Measurements from ENCODE around the gene RACGAP1.

Gene RACGAP1

DNA sequence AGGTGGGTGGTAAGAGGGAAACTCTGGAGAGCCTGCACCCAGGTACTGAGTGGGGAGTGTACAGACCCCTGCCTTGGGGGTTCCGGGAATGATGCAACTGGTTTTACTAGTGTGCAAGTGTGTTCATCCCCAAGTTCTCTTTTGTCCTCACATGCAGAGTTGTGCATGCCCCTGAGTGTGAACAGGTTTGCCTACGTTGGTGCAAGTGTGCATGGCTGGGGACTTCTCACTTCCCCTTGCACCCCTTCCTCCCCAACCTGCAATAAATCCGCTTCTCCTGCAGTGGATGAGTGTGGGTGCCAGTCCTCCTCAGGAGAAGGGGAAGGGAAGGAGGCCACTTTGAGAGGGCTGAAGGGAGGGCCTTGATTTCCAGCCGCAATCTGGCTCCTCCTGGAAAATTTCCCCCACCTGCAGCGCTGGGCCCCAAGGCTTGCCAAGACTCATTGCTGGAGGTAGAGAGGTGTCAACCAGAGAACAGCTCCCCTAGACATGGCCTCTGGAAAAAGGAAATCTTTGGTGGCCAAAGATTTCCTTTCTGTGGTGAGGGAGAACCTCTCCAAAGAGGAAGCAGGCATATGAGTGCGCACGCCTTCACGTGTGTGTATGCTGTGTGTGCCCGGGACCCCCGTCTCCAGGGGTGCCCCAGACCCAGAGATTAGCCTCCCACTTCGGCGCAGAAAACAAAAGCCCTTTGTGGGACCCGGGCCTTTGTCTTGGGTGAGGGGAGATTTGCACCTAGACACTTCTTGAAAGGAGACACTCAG lies 69.2 kb downstream of the RACGAP1 start:
- Mint-ChIP-seq H3K9me3 (ENCODE audit: low read depth) (no peaks in the 10 kb centered on the region), H3K4me1 (ENCODE audit: low read depth) (peaks cover 9% of the 10 kb centered on the region), H3K27ac (no peak overlapping the region), H3K4me3 (no peak overlapping the region), H3K27me3 (peaks cover 32% of the 10 kb centered on the region), H3K36me3 (peaks cover 3% of the 10 kb centered on the region)

DNA sequence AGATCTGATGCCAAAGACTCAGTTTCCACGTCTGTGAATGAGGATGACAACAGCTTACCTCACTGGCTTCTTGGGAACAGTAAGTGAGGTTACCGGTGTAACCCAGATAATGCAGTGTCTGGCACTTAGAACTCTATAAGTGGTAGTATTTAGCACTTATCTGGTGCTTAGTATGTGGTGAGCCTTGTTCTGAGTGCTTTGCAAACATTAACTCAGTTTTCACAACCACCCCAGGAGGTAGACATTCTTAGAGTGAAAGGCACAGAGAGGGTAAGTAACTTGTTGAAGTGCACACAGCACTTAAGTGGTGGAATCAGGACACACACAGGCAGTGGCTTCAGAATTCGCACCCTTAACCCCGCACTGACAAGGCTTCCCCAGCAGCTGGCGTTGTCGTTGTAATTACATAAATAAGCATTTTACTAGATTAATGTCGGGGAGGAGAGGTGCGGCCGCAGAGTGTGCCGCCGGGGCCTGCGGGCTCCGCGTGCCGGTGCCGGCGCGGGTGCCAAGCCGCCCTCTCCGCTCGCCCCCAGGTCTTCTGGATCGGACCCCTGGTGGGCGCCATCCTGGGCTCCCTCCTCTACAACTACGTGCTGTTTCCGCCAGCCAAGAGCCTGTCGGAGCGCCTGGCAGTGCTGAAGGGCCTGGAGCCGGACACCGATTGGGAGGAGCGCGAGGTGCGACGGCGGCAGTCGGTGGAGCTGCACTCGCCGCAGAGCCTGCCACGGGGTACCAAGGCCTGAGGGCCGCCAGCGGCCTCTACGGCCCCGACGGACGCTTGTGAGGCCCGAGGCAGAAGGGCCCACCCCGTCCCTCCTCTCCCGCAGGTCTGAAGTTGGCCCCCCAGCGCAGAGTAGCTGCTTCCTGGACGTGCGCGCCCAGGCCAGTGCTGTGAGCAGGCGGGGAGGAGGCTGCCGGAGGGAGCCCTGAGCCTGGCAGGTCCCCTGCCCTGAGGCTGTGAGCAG lies 70.1 kb downstream of the RACGAP1 start:
- Mint-ChIP-seq H3K36me3 (no peaks in the 10 kb centered on the region), H3K4me3 (no peak overlapping the region), H3K27ac (no peak overlapping the region), H3K27me3 (peaks cover 26% of the 10 kb centered on the region), H3K4me1 (ENCODE audit: low read depth) (peaks cover 3% of the 10 kb centered on the region), H3K9me3 (ENCODE audit: low read depth) (no peaks in the 10 kb centered on the region)

DNA sequence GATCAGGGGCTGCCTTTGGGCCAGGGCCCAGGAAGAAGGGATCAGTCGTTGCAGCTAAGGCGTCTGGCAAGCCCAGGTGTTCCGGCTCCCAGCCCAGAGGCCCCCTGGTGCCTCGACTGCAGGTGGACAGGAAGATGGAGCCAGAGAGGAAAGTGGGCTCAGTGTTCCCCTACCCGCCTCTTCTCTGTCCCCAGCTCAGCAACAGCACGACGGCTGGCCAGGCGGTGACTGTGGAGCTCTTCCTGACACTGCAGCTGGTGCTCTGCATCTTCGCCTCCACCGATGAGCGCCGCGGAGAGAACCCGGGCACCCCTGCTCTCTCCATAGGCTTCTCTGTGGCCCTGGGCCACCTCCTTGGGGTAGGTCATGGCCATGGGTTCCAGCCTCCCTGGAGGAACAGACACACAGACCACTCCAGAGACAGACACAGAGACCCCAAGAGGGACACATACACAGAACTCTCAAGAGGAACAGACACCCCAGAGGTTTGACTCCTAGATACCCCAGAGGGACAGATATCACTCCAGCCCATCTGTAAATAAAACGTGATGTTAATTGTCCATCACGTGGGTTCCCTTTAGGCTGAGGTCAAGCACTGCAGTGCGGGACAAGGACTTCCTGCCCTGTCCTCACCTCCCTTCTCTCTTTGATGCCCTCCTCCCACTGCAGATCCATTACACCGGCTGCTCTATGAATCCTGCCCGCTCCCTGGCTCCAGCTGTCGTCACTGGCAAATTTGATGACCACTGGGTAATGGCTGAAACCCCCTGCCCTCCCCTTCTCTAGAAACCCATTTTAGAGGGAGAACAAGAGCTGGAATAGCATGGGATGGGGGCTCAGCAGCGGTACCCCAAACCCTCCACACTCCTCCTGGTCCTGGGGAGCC lies 71.1 kb downstream of the RACGAP1 start:
- Mint-ChIP-seq H3K4me1 (ENCODE audit: low read depth) (peaks cover 2% of the 10 kb centered on the region), H3K27me3 (peaks cover 20% of the 10 kb centered on the region), H3K27ac (no peak overlapping the region), H3K4me3 (no peak overlapping the region), H3K36me3 (no peaks in the 10 kb centered on the region), H3K9me3 (ENCODE audit: low read depth) (no peaks in the 10 kb centered on the region)

DNA sequence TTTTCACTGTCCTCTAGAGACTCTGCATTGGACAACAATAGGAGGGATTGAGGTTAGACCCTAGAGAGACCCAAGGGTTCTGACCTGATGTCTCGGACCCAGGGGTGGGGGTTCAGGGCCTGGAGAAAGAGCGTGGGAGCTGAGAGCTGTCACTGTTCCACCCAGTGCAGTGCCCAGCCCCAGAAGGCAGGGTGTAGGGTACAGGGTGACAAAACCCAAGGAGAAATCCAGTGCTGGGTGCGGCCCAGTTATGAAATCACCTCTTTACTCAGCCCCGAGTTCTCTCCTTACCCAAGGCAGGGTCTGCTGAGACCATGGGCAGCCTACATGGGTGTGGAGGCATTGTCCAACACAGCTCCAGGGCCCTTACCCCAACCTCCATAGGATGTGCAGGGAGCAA lies 72.1 kb downstream of the RACGAP1 start:
- H3K9me3 Mint-ChIP-seq (ENCODE audit: low read depth): no peaks in the 10 kb centered on the region
- no peak overlapping the region for H3K4me3 Mint-ChIP-seq
- no peak overlapping the region for H3K27ac Mint-ChIP-seq
- peaks cover 2% of the 10 kb centered on the region for H3K4me1 Mint-ChIP-seq (ENCODE audit: low read depth)
- peaks cover 18% of the 10 kb centered on the region for H3K27me3 Mint-ChIP-seq
- H3K36me3 Mint-ChIP-seq: no peaks in the 10 kb centered on the region

DNA sequence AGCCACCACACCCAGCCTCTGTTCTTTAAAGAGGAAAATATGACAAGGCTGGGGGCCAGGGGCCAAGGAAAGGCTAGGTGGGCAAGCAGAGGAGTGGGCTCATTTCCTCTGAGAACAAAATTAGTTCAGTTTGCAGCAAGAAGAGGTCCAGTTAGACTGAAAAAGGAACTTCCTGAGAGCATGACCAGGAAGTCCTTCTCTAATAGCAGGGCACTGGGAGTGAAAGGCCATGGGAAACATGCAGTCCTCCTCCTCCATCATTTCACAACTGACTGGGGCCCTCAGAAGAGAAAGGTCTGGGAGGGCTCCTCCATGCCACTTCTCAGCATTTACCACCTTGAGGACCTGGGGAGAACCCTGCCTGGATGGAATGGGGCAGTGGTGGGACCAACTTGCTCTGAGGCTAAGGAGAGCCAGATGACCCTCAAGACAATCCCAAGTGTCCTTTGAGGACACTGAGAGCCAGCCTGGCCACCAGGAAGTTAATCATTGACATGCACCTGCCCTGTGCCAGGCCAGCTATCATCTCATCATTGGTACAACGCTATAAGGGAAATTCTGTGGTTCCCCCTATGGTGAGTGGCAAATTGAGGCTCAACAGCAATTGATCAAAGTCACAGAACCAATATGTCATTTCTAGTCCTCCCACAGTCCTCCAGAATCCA lies 72.8 kb downstream of the RACGAP1 start:
- Mint-ChIP-seq H3K4me1 (ENCODE audit: low read depth) (peaks cover 2% of the 10 kb centered on the region), H3K27me3 (peaks cover 18% of the 10 kb centered on the region), H3K4me3 (no peak overlapping the region), H3K36me3 (no peaks in the 10 kb centered on the region), H3K9me3 (ENCODE audit: low read depth) (no peaks in the 10 kb centered on the region), H3K27ac (no peak overlapping the region)

DNA sequence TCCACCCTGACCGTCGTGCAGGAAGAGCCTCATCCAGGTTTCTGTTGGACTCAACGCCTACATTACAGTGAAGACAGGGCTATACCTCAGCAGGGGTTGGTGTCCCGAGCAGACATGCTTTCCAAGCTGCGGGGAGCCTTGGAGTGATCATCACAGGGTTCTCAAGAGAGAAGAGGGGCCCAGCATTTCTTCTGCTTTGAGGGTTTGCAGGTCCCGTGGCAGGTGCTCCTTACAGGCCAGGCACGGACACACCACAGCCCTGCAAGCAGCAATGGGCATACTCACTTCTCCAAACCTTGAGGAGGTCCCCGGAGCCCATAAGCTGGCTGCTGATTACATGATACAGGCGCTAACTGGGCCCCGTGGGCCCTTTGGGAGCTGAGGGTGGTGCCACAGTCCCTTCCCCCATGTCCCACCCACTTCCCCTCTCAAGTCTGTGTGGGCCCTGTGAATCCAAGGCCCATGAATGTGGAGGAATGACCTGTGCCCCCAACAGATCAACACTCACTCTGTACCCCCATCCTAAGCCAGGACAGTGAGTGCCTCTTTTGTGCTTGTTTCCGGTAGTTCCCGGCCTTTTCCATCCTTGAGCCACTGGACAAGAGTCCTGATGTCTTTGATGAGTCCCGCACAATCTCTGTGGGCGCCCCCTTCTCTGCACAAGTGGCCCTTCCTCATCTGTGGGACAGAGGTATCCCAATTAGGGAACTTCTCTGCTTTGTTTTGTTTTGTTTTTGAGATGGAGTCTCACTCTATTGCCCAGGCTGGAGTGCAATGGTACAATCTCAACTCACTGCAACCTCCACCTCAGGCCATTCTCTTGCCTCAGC lies 73.7 kb downstream of the RACGAP1 start:
- Mint-ChIP-seq H3K27ac (no peak overlapping the region), H3K9me3 (ENCODE audit: low read depth) (no peaks in the 10 kb centered on the region), H3K4me1 (ENCODE audit: low read depth) (peaks cover 2% of the 10 kb centered on the region), H3K36me3 (no peaks in the 10 kb centered on the region), H3K4me3 (no peak overlapping the region), H3K27me3 (peaks cover 14% of the 10 kb centered on the region)

DNA sequence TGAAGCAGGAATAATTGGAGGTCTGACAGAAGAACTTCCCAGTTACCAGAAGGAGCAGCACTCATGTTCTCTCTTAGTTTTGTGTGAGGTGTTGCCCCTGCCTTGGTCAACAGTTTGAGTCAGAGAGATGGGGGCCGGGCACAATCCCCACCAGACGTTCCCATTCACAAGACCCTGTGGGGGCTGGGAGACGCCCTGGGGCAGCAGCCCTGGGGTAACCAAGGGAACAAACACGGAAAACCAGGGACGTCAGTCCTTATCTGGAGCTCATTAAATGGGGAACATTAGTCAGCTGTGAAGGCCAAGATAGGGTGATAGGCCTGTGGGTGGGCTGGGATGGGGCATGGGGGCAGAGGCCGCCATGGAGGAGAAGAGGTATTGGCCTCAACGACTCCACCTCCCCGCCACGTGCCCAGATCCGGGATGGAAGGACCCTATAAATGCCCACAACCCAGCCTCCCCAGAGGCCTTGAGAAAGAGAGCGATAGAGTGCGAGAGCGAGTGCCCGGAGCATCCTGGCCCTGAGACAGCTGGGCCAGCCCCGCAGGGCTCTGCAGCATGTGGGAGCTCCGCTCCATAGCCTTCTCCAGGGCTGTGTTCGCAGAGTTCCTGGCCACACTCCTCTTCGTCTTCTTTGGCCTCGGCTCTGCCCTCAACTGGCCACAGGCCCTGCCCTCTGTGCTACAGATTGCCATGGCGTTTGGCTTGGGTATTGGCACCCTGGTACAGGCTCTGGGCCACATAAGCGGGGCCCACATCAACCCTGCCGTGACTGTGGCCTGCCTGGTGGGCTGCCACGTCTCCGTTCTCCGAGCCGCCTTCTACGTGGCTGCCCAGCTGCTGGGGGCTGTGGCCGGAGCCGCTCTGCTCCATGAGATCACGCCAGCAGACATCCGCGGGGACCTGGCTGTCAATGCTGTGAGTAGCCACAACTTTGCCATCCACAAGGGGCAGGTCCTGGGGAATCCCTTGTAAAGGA lies 74.7 kb downstream of the RACGAP1 start, which contains the start of gene AQP2:
Gene AQP2, plus strand, starts transcription at position 465 of the 979 bp plus-strand sequence. Its CDS starts 94 bp downstream, at position 559.
- H3K27ac Mint-ChIP-seq: no peak within 1 kb of the TSS
- H3K4me1 Mint-ChIP-seq (ENCODE audit: low read depth): peaks cover 10% of the 10 kb centered on the region
- no peaks in the 10 kb centered on the region for H3K36me3 Mint-ChIP-seq
- H3K4me3 Mint-ChIP-seq: no peak within 1 kb of the TSS
- H3K9me3 Mint-ChIP-seq (ENCODE audit: low read depth): no peaks in the 10 kb centered on the region
- H3K27me3 Mint-ChIP-seq: peaks cover 14% of the 10 kb centered on the region

DNA sequence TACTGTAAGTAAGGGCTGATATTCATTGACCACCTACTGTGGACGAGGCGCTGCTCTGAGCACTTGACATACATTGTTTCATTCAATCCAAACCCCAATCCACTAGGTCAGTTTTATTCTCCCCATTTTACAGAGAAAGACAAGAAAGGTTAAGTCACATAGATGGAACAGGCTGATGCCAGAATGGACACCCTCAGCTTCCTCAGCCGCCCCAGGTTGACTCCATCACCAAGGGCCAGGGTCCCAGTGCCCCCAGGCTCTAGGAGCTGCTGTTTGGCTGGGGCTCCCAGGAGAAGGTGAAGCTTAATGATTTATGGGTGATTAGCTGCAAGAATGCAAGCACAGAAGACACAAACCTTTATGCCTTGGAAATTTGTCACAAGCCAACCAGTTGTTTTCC lies 75.4 kb downstream of the RACGAP1 start:
- Mint-ChIP-seq H3K36me3 (no peaks in the 10 kb centered on the region), H3K9me3 (ENCODE audit: low read depth) (no peaks in the 10 kb centered on the region), H3K4me1 (ENCODE audit: low read depth) (peaks cover 15% of the 10 kb centered on the region), H3K27me3 (peaks cover 12% of the 10 kb centered on the region), H3K27ac (no peak overlapping the region), H3K4me3 (no peak overlapping the region)

DNA sequence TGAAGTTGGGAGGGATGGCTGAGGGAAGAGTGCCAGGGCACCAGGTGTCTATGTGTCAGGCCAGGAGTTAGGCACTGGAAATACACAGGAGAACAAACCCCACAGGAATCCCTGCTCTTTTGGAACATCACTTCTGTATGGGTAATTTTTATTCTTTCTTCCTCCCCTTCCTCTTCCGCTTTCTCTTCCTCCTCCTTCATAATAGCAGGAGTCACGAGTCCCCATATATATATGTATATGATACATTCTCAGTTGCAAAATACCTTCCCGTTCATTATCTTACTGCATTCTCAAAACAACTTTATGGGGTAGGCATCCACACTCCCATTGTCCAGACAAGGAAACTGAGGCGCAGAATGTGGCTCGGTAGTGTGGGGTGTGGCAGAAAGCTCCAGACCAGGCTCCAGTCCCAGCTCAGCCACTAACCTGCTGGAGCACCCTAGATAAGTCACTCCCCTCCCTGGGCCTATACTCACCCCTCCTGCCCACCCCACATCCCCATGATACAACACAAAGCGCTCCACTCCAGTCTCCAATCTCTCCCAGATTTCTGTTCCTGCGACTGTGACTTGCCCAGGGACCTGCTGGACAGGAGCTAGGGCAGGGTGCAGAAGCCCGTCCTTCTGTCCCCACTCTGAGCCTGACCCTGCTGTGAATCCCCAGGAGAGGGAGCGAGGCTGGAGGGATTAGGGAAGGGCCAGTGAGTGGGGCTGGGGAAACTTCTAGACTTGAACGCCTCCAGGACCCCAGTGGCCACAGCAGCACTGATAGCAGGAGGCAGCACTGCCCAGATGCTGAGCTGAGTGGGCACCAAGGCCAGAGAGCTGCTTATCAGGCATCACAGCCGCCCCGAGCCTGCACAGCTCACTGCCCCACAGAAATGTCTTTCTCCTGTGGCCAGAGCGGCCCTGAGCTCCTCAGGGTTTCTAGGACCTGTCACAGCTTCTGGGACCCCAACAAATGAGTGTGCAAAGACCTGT lies 76.1 kb downstream of the RACGAP1 start:
- H3K4me1 Mint-ChIP-seq (ENCODE audit: low read depth): peaks cover 18% of the 10 kb centered on the region
- H3K9me3 Mint-ChIP-seq (ENCODE audit: low read depth): no peaks in the 10 kb centered on the region
- peaks cover 5% of the 10 kb centered on the region for H3K27me3 Mint-ChIP-seq
- no peak overlapping the region for H3K27ac Mint-ChIP-seq
- H3K4me3 Mint-ChIP-seq: no peak overlapping the region
- H3K36me3 Mint-ChIP-seq: no peaks in the 10 kb centered on the region

DNA sequence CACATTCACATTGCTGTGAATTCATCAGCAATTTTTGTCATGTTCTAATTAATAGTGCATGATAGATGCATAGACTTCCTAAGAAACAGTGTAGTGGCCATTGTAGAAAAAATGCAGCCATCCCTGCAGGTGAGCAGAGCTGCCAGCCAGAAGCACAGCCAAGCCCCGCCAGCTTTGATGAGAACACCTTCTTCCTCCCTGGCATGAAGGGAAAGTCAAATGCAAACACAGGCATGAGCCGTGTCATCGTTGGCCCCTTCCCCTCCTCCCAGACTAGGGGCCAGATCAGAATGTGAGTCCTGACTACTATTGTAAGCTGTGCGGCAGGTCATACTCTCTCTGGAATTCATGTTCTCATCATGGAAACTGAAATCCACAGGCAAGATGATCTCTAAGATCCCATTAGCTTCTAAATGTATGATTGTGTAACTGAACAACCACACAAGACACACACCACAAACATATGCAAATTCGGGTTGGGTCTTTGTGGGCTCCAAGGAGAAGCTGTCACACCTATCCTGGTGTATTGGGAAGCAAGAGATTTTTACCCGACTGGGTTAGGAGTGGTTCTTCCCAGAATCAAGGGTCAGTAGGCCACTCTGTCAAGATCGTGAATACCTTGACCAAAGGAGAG lies 77.6 kb downstream of the RACGAP1 start:
- no peaks in the 10 kb centered on the region for H3K36me3 Mint-ChIP-seq
- no peak overlapping the region for H3K4me3 Mint-ChIP-seq
- H3K27ac Mint-ChIP-seq: no peak overlapping the region
- H3K9me3 Mint-ChIP-seq (ENCODE audit: low read depth): no peaks in the 10 kb centered on the region
- H3K27me3 Mint-ChIP-seq: peaks cover 2% of the 10 kb centered on the region
- peaks cover 18% of the 10 kb centered on the region for H3K4me1 Mint-ChIP-seq (ENCODE audit: low read depth)

DNA sequence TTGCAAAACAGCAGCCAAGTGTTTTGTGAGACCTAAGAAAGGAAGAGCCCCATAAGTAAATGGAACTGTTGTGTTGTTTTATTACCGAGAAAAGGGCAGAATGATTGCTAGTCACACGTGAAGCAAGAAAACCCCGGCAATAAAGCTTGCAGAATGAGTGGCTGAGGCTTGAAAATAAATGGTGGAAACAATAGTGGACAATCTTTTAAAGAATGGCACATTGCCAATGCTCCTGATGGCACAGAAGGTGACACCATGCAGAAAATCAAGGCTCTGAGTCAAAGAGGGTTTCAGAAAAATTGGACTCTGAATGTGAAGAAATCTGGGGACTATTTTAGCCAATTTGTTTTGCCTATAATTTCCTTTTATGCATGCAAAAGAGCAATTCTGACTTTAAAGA lies 78.8 kb downstream of the RACGAP1 start:
- H3K4me1 Mint-ChIP-seq (ENCODE audit: low read depth): peaks cover 18% of the 10 kb centered on the region
- H3K36me3 Mint-ChIP-seq: no peaks in the 10 kb centered on the region
- no peak overlapping the region for H3K27ac Mint-ChIP-seq
- H3K4me3 Mint-ChIP-seq: no peak overlapping the region
- no peaks in the 10 kb centered on the region for H3K9me3 Mint-ChIP-seq (ENCODE audit: low read depth)
- peaks cover 2% of the 10 kb centered on the region for H3K27me3 Mint-ChIP-seq
